ENCODE results near the gene GPR183.

Gene GPR183

DNA sequence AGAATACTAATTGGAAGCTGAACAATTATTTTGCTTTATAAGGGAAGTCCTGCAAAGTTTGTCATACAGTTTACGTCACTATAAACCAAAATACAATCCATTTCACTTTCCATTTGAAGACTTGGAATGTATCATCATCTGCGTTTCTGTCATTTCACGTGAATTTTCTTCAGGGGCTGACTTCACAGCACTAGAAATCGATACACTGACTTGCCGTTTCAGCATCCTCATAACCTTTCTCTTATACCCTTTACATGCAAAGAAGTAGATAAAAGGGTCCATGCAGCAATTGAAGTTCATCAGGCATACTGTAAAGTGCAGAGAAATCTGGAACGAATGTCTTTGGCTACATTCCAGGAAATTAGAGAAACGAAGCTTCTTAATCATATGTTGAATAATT is 12.2 kb downstream of the GPR183 start:
- DNase-seq (ENCODE audit: low read depth): no peak

DNA sequence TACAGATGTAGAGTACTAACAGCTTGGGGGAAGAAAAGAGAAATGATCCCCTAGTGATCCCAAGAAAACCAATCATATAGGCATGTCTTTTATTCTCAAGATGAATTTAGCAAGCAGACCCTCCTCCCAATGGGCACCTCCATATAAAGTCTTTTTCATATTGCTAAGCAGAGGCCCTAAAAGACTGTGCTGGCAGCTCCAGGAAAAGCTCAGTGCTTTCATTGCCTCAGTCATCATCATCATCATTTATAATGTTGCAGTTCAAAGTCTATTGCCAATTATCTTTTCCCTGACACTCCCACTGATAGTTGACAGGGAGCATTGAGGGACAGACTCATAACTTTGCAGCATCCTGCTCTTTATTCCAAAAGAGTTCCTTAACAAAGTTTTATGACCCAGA is 13.0 kb downstream of the GPR183 start:
- DNase-seq (ENCODE audit: low read depth): no peak

DNA sequence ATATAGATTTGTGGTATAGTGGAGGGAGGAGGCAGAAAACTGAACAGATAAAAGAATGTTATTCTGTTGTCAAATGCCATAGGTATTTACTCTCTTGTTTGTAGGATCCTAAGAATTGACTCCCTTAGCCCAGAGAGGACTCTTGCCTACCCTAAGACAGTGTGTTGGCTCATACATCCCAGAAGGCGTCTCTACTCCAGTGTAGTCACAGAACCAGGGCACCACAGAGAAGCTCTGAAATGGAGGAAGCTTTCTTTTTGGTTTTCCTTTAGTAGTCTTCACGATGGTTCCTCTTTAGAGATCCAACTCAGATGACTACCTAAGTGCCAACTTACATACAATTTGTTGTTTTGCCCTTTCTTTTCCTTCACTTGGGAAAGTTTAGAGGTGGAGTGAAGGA is 14.0 kb downstream of the GPR183 start:
- DNase-seq (ENCODE audit: low read depth): no peak

DNA sequence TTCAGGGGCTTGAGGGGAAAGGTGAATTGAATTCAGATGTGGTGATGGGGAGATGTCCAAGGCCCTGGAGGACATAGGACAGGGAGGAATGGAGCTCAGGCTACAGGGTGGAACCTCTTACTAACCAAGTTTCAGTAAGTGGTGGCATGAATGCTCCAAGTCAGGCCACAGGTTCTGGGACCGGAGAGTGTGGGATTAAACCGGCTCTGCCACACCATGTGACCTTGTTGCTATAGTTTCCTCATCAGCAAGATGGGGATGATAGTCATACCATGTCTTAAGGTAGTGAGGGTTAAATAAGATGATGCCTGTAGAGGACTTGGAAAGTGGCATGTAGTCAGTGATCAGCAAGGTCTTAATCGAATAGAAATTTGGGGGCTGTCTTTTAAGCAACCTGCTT is 16.3 kb downstream of the GPR183 start:
- no peak for DNase-seq (ENCODE audit: low read depth)

DNA sequence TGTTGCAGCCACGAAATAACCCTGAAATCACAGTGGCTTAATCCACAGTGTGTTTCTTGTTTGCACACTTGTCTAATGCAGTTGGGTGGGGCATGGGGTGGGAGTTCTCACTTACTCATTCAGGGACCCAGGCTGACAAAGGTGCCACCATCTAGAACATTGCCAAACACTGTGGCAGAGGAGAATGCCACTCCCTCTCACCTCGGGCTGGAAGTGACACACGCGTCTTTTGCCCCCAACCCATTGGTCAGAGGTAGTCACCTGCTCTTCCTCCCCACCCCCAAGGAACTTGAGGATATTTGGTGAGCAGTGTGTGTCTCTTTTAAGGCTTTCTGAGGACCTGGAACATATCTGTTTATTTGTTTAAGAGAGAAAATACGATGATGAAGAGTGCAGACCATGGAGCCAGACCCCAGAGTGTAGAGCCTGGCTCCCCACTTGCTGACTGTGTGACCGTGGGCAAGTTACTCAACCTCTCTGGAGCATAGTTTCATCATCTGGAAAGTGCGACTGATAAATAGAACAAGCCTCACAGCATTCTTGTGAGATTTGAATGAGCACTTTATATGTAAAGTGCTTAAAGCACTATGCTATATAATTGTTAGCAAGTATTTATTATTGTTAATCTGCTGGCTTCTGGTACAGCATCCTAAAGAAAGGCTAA is 17.4 kb downstream of the GPR183 start:
- DNase-seq (ENCODE audit: low read depth): no peak

DNA sequence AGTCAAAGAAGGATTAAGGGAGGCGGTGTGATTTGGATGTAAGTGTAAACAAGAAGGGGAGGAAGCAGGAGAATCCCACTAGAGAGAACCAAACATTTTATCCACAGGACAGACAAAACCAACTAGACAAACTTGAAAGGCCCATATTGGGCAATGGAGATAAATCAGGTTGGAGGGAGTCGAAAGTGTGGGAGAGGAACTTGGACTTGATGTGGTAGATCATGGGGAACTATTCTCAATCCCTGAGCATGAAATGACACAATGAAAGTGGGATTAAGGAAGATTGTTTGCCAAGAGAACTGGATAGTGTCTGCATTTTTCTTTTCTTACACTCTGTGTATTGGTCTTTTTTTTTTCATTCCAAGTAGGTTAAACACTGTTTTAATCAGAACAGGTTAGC is 17.9 kb downstream of the GPR183 start:
- DNase-seq (ENCODE audit: low read depth): no peak

DNA sequence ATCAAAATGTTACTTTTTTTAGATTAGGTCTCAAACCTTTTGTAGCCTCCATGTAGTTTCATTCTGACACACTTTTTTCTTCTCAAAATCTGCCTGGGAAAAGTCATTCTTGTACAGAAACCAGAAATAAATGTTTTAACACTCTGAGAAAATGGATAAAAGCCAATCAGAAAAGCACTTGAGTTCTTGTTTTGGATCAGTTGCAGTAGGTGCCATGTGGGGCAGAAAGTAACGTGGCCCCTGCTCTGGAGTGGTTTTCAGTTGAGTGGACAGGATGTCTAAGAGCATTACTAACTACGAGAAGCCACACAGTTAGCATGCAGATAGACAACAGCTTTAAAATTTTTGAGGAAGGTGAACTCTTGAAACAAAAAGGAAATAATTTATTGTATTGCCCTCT is 19.1 kb downstream of the GPR183 start:
- DNase-seq (ENCODE audit: low read depth): no peak

DNA sequence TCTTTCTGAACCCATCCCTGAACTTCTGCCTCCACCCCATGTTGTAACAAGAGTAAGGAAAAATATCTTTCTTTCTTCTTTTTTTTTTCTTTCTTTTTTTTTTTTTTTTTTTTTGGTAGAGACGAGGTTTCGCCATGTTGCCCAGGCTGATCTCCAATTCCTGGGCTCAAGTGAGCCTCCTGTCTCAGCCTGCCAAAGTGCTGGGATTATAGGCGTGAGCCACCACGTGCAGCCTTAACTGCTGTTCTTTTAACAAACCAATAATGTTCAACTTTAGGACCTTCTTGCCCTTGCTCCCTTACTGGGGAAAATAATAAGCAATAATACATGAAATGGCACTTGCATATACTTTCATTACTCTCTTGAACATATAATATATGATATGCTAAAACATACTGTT is 19.6 kb downstream of the GPR183 start:
- no peak for DNase-seq (ENCODE audit: low read depth)

DNA sequence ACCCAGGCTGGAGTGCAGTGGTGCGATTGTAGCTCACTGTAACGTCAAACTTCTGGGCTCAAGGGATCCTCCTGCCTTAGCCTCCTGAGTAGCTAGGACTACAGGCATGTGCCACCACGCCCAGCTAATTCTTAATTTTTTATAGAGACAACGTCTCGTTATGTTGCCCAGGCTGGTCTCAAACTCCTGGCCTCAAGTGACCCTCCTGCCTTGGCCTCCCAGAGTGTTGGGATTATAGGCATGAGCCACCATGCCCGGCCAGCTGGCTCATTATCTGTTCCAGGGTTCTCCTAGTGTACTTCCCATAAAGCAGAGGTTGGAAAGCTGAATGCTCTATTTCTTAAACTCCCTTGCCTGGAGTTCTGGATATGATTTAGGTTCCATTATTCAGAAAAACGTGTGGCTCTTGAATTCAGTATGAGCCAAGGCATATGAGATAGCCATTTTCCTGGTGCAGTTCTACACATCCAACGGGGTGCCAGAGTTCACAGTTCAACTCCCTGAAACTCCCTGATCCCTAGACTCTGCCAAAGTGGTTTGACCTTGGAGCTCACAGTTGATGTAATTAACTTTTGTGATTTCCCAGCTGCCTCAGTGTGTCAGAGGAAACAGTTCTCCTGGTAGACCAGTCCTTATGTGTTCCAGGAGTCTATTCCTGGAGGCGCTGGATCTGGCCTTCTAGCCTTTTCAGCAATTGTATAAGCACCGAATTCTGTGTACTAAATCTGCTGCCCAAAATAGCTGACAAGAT is 21.6 kb downstream of the GPR183 start:
- no peak for DNase-seq (ENCODE audit: low read depth)

DNA sequence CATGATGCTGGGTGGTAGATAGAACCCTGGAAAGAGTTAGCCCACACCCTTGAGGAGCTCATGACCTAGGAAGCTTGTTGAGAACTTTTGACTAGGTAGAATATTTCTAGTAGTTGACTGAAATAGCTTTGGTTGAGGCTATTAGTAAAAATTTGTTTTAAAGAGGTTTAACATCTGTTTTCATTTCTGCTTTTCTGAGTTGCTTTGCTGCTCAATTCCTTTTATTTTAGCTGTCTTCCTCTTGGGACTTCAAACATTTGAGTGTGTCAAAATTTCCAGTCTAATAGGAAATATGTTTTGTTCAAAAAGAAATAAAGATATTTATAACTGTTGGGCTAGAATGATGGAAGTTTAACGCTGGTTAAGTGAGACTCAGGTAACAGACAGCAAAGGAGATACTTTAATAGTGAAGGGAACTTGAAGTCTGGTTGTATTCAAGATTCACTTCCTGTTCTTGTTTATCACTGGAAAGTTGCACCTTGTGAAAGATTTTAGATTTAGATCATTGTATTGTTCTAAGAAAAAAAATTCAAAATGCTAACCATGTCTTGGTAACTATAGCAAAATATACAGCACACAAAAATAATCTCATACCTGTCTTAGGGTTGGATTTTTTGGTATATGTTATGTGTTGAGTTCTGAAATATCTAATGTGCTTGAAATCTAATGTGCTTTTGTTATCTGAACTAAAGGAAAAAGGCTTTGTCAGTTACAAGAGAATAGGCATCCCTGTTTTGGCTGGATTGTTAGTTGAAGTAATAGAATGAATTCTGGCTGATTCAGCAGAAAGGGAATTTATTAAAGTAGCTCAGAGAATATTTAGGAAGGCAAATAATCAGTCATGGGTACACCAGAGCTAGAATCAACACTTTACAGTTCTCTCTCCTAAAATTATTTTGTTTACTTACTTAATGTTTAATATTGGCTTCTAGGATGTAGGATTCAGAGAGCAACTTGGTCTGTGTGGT is 24.7 kb downstream of the GPR183 start:
- peak; percentile 14 for DNase-seq (ENCODE audit: low read depth)

DNA sequence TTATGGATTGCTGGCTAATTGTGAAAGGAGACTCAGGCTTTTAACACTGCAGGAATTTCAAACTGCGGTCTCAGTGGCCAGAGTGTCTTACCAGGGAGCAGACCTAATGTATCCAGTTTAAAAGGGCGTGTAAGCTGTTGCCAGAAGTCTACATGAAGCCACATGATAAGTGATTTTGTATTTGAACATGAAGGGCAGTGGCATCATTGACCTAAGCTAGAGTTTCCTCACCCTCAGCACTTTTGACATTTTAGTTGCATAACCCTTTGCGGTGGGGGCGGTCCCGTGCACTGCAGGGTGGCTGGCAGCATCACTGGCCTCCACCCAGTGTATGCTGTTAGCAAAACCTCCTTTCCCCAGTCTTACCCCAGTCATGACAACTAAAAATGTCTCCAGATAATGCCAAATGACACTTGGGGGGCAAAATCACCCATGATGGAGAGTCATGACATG is 25.4 kb downstream of the GPR183 start:
- DNase-seq (ENCODE audit: low read depth): peak; percentile 22

DNA sequence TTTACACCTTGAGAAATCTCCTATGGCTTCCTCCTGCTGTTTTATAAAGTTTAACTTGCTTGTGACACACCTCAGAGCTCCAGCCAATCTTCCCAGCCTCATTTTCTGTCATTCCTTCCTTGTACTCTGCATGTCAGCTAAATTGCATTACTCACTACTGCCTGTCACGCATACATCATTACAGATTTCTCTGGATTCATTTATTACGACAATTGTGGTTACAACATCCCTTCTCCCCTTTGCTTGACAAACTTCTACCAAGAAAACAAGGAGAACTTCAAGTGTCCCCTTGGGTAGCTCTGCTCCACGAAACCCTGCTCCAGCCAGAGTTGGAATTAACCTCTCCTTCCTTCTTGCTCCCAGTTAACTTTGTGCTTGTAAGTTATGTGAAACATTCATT is 27.0 kb downstream of the GPR183 start:
- DNase-seq (ENCODE audit: low read depth): no peak

DNA sequence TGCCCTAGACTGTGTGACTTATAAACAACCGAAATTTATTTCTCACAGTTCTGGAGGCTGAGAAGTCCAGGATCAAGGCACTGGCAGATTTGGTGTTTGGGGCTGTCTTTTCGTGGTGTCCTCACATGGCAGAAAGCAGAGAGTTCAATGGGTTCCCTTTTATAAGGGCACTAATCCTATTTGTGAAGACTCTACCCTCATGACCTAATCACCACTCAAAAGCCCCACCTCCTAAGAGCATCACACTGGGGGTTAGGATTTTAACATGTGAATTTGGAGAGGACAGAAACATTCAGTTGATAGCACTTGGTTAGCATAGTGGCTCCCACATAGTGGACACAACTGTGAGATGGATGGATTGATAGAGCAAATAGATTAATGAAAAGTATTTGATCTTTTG is 27.6 kb downstream of the GPR183 start:
- no peak for DNase-seq (ENCODE audit: low read depth)

DNA sequence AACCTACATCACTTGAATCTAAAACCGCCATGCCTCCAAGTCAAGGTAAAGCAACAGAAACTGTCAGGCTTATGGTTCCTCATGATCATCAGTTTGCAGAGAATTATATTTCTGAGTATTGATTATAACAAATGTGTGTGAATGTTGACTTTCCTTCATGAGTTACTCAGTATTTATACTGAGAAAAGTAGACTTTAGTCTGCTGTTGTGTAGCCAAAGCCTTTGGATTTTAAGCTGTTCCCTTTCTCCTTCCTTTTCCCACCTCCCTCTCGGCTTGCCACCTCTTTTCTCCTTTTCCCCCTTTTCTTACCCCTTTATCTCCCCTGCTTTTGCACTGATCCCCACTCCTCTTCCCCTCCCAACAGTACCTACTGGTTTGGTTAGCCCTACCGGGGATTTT is 28.4 kb downstream of the GPR183 start:
- no peak for DNase-seq (ENCODE audit: low read depth)

DNA sequence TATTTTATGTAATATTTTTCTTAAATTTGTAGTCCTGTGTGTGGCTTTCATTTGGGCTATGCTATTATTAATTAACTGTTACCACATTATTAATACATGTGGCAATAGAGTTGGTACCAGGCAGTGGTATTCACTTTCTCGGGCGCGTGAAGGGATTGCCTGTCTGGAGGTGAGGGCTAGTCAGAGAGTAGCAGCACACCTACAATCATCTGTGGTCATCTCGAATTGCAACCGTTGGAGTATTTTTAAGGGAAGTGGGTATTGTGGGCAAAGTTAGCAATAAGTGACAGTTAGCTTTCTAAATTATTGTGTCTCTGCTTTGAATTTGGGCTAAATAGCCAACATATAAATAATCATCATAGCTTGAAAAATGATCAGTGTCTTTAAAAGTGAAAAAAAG is 29.0 kb downstream of the GPR183 start:
- DNase-seq (ENCODE audit: low read depth): no peak

DNA sequence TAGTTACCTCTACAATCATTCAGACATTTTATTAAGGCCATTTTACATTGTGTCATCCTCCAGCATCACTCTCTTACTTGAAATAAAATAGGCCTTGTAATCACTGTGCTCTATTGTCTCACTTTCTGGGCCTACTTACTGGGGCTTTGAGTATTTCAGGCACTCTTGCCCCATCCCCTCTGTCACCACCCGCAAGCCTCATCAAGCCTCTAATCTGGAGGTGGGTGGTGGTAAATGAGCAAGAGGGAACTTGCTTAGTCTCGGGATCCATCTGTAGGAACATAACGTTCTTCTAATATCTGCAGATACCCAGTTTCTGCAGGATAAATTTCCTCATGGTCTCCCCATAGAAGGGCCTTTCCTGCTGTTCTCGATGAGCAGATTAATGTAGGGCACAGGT is 29.6 kb downstream of the GPR183 start:
- DNase-seq (ENCODE audit: low read depth): no peak

DNA sequence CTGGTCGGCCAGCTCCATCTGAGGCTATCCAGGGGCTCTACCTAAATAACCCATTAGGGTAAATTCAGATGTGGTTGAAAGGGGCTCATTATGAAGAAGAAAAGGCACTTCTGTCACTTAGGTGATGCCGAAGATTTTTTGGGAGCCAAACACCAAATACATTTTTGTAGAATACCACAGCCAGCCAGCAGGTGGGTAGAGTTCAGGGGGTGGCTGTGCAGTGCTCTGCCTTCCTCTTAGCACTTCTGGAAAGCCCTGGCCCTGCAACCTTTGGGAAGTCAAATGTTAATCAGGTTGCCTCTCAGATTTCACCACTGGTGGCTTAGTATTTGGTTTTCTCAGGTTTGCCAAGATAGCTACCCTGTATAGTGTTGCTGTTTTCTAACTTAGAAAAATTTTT is 30.5 kb downstream of the GPR183 start:
- no peak for DNase-seq (ENCODE audit: low read depth)

DNA sequence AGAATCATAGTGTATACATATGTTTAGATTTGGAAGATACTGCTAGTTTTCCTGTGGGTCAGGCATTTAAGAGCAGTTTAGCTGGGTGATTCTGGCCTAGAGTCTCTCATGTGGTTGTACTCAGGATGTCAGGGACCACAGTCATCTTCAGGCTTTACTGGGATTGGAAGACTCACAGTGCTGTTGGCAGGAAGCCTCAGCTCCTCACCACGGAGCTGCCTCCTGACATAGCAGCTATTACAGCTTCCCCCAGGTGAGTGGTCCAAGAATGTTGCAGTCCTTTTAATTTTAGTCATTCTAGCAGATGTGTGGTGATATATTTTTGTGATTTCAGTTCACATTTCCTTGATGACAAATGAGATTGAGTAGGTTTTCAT is 32.1 kb downstream of the GPR183 start:
- DNase-seq (ENCODE audit: low read depth): no peak

DNA sequence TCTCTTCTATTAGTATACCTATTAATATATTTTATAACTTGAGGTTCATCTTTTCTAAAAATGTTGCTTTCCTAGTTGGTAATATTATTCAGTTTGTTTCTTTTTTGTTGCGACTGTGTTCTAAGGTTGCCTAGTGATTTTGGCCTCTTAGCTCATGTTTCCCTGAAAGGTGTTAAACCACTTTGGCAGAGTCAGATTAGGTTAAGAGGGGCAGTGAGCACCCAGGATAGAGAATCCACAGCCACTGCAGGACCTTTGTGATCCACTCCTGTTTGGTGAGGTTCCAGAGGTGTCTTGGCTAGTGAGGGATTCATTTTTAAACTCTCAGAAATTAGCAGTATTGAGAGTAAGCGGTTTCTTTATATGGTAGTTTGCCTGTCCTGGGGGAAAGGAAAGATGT is 34.1 kb downstream of the GPR183 start:
- no peak for DNase-seq (ENCODE audit: low read depth)

DNA sequence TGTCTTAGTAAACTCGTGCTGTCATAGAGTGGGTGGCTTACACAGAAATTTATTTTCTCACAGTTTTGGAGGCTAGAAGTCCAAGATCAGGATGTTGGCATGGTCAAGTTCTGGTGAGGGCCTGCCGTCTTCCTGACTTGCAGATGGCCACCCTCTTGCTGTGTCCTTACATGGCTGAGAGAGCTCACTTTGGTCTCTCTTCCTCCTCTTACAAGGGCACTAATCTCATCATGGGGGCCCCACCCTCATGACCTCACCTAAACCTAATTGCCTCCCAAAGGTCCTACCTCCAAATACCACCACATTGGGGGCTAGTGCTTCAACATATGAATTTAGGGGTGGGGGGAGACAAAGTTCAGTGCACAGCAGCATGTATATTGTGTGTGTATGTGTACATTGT is 34.7 kb downstream of the GPR183 start:
- DNase-seq (ENCODE audit: low read depth): no peak

DNA sequence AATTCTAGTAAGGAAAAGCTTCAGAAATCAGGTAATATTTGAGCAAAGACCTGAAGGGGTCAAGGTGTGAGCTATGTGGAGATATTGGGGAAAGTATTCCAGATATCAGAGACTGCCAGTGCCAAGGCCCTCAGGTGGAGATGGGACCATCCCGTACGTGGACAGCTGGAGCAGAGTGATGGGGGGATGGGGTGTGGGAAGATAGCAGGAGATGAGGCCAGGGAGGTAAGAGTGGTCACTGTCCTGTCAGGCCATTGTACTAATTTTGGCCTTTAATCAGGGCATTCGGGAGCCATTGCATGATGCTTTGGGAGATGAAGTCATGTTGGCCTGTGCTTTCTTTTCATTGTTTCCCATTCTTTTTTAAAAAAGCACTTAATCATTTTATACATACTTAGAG is 36.0 kb downstream of the GPR183 start:
- no peak for DNase-seq (ENCODE audit: low read depth)

DNA sequence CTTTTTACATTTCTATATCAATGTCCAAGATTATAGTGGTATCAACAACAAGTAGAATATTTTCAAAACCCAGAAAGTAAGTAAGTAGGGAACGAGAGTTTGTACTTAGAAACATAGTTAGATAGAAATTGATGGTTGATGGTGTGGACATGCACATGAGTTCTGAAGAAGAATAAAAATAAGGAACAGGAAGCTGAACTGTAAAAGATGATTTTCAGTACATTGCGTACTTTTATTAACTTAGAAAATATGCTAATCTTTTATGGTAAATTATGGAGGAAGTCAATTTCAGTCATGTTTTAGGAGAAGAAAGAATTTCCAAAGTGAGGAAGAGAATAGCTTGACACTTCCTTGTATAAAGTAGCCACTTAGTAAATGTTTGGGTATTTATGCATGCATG is 36.7 kb downstream of the GPR183 start:
- no peak for DNase-seq (ENCODE audit: low read depth)

Data from fibroblast of the conjunctiva (primary cell).